HG02798 (cell line): ENCODE results near the gene SLC4A8.
"Not testable (repeated sequence)": the region's sequence is repeated elsewhere in the genome, so short reads cannot be mapped to it uniquely, and the experiment has no call there.

Experiments
- ATAC-seq: cut with Tn5 transposase; IDR thresholded peaks from one replicate; pipeline ENCODE4 v1.9.1; 2021; ENCODE audit warnings: mild to moderate bottlenecking; ENCODE audit not compliant: unreplicated experiment, poor library complexity

The SLC4A8 gene

GRCh38 chr12:51470116-51470515 is 45.5 kb downstream of the SLC4A8 start:
- no peak for ATAC-seq

GRCh38 chr12:51471111-51471864 is 46.7 kb downstream of the SLC4A8 start:
- no peak for ATAC-seq

- no peak for ATAC-seq
Measured at GRCh38 chr12:51472984-51473383, 48.4 kb downstream of the SLC4A8 start.

- ATAC-seq = no peak
Measured at GRCh38 chr12:51473947-51474346, 49.3 kb downstream of the SLC4A8 start.

- ATAC-seq = no peak
Measured at GRCh38 chr12:51475543-51475942, 50.9 kb downstream of the SLC4A8 start.

GRCh38 chr12:51480978-51481377 is 56.3 kb downstream of the SLC4A8 start:
- ATAC-seq = no peak

GRCh38 chr12:51482929-51483697 is 58.5 kb downstream of the SLC4A8 start:
- ATAC-seq = no peak

GRCh38 chr12:51484119-51484518 is 59.5 kb downstream of the SLC4A8 start:
- ATAC-seq = no peak

GRCh38 chr12:51488281-51488680 is 63.6 kb downstream of the SLC4A8 start:
- no peak for ATAC-seq

GRCh38 chr12:51493281-51493680 is 68.7 kb downstream of the SLC4A8 start:
- no peak for ATAC-seq

- ATAC-seq = no peak
Measured at GRCh38 chr12:51496895-51497294, 72.3 kb downstream of the SLC4A8 start.

- no peak for ATAC-seq
Measured at GRCh38 chr12:51504851-51505250, 80.2 kb downstream of the SLC4A8 start.

GRCh38 chr12:51505360-51506105 is 80.9 kb downstream of the SLC4A8 start:
- no peak for ATAC-seq

- ATAC-seq = no peak
Measured at GRCh38 chr12:51507178-51507577, 82.5 kb downstream of the SLC4A8 start.

- no peak for ATAC-seq
Measured at GRCh38 chr12:51508285-51508684, 83.7 kb downstream of the SLC4A8 start.

- ATAC-seq = no peak
Measured at GRCh38 chr12:51511546-51512260, 87.1 kb downstream of the SLC4A8 start.

- no peak for ATAC-seq
Measured at GRCh38 chr12:51512438-51512837, 87.8 kb downstream of the SLC4A8 start.

- ATAC-seq = not testable (repeated sequence)
Measured at GRCh38 chr12:51515037-51515436, 90.4 kb downstream of the SLC4A8 start.

GRCh38 chr12:51517316-51517715 is 92.7 kb downstream of the SLC4A8 start:
- ATAC-seq = no peak

- ATAC-seq = no peak
Measured at GRCh38 chr12:51517800-51518199, 93.2 kb downstream of the SLC4A8 start.
